GM21447 (cell line): ENCODE data around the gene MDFI.

Source experiments
- ATAC-seq: cut with Tn5 transposase; IDR thresholded peaks from one replicate; pipeline ENCODE4 v1.9.1; 2021; ENCODE audit not compliant: unreplicated experiment

MDFI gene

DNA sequence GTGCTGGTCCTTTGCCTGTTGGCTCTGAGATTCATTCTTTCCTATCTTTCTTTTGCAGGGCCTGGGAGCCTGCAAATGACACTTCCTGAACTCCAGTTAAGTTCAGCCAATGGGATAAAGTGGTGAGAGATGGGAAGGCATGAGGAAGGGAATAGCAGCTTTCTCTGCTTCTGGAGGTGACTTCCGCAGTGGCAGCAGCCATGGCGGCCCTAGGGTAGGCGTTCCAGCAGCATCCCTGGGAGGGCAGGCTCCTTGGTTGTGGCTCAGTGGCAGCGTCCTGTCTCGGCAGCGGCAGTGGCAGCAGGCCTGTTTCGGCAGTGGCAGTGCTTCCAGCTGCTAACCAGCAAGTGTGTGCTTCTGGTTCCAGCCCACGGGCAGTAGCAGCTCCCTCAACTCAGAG is 7.3 kb upstream of the MDFI start:
- ATAC-seq: no peak

DNA sequence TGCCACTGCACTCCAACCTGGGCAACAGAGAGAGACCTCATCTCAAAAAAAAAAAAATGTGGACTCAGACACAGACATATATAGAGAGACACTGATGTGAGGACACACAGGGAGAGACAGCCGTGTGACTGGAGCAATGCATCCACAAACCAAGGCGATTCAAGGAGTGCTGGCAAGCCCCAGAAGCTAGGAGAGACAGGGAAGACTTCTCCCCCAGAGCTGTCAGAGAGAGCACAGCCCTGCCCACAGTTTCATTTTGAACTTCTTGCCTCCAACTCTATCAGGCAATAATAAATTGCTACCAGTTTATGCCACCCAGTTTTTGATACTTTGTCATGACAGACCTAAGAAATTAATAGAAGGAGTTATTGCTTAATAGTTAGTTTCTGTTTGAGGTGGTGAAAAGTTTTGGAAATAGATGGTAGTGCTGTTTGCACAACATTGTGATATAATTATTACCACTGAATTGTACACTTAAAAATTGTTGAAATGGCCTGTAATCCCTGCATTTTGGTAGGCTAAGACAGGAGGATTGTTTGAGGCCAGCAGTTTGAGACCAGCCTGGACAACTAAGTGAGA is 5.1 kb upstream of the MDFI start:
- ATAC-seq: no peak

DNA sequence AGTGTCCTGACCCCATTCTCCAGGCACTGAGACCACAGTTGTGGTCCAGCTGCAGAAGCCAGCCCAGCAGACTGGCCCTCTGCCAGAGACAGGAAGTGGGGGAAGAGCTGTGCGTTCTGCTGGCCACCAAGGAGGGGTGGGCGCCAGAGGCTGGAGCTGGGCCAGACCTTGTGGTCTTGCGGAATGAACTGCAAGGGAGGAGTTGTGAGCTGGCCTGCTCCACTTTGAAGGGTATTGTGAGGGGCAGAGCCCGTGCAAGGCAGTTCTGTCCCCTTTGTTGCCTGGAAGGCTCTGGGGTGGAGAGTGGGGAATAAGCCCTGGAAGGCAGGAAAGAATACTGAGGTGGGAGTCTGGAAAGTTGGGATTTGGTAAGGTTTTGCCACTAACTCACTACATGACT is 3.6 kb upstream of the MDFI start:
- ATAC-seq: no peak

DNA sequence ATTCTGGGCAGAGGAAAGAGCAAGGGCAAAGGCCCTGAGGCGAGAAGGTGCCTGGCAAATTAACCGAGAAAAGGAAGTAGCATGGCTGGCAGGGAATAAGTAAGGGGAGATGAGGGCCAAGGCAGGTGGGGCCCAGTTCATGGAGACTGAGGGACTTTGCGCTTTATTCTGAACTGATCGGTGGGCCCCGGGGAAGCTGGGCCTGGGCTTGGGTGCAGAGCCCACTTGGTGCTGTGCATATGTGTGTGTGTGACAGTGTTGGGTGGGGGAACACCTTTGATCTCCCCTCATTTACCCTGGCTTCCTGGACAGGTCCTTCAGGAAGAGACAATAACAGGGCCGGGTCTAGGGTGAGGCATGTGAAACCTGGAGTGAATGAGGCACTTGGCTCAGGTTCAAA is 2.9 kb upstream of the MDFI start:
- ATAC-seq: no peak

DNA sequence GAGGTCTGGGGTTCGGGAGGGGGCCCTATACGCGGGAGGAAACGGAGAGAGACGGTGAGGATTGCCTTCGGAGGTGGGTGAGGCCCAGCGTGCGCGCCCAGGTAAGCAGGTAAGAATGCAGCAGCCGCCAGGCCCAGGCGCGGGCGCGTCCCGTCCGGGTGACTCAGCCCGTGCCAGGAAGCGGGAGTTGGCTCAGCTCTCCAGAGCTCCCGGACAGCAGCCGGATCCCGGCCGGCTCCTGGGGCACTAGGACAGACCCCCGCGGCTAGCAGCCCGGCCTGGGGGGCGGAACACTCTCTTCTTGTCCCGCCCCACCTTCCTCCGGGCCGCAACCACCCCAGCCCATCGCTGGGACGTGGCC is 1.5 kb upstream of the MDFI start:
- no peak for ATAC-seq

DNA sequence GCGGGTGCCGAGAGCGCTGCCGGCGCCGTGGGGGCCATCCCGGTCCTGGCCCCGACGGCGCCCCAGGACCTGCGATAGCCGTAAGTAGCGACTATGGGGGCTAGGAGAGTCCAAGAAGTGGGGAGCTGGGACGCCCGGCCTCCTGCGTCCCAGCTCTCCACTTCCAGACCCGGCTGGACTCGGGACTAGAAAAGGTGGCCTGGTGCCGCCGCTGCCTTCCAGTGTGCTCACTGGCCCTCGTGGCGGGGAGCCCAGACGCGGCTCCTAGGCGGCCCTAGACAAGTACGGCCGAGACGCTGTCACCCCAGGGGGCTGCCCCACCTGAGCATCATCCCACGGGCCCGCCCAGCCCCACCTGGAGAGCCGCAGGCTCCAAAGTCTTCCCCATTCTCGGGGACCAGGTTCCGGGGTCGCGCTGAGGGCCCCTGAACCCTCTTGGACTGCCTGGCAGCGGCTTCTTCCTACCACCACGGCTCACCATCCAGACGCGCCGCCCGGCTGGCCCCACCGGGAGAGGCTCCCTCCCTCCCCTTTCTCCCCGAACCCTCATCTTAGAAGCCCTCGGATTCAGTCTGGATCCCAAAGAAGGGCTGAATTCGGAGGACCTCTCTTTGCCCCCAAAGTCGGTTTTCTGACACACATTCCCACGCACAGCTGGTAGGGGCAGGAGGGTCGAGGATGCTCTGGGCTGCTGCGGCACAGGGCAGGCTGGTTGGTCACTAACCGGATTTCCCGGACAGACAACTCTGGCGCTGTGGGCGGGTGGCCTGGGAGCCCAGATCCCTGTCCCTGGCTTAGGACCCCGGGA is 870 bp upstream of the MDFI start:
- ATAC-seq: no peak

DNA sequence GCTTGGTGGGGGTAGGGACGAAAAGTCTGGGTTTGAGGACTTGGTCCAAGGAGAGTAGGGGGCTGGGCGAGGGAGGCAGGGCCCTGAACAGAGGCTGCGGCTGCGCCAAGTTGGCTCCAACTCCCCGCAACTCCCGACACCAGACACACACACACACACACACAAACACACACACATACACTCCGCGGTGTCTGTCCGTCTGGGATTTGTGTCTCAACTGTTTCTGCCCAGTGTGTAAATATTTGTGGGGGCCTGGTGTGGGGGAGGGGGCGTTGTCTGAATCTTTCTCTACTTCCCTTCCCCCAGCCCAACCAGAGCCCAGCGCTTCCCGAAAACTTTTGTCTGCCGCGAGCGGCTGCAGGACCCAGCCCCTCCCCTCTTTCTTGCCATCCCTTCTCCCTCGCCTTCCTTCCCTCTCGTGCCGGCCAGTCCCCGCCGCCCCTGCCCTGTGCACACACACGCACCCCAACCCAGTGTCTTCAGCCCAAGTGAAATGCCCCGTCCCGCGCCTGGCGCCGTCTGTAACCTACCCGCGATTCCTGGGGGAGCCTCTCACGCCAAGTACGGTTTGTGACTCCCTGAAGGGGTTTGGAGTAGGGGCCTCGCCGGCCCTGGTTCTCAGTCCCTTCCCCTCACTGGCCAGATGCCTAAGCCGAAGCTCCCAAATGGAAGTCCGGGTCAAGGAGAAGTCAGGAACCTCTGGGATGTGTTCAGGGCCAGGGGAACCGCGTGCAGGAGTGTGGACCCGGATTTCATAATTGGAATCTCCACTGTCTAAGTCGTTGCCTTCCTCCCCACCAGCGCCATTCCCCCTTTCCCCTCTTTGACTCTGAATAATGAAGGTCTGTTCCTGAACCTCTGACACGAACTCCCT is 904 bp downstream of the MDFI start:
- ATAC-seq: no peak

DNA sequence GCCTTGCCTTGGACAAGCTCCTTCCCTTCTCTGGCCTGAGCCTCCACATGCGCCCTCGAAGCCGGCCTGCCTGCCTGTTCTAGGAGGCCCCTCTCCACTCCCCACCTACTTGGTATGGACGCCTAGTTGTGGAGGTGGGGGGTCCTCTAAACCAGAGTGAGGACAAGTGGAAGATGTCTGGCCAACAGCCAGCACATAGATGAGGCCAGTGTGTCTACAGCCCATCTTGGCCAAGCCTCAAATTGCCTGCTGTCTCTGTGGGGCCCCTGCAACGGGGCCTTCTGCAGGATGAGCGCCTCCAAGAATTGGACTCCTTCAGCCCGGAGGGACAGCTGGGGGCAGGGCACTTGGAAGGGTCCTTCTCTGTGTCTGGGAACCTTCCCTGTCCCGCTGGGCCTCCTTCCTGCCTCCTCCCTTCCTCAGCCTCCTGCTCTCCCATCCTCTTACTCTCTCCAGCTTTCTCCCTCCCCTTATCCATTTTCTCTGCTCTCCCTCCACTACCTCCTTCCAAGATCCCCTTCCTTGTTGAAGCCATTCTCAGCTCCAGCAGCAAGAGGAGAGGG is 1.6 kb downstream of the MDFI start:
- ATAC-seq: no peak

DNA sequence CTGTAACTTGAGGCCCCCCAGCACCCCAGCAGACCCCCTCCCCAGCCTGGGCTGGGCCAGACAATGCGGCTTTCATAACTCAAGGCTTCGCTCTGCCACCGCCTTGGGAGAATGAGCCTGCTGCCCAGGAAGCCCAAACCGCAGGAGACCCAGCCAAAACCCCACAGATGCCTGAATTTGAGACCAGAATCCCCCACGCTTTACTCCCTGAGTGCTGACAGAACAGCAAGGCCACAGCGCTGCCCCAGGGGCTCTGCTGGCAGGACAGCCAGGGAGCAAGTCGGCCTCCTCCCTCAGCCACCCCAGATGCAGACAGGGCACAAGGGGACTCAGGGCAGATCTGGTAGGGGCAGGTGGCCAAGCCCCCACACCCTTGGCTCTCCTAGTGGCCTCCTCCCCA is 2.2 kb downstream of the MDFI start:
- ATAC-seq: no peak

DNA sequence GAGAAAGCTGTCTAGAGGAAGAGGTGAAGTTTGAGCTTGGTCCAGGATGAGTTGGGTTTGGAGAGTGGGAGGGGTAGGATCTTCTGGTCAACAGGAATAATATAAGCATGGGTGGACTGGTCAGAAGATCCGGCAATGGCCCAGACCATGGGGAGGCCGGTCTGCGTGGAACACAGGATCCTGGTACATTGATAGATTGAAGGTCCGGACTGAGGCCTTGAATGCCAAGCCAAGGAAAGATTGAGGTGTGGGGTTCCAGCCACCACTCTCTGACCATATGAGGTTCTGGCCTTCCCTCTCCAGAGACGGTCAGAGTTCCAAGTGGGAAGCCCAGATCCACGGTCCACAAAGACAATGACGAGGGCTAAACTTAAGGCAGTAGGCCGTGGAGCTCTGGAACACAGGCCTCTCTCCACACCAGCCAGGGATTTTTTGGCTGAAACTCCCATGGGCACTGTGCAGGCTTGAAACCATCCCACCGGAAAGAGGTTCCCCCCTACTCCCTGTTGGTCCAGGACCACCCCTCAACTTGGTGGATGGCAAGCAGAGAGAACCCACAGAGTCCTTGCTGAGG is 3.2 kb downstream of the MDFI start:
- no peak for ATAC-seq

DNA sequence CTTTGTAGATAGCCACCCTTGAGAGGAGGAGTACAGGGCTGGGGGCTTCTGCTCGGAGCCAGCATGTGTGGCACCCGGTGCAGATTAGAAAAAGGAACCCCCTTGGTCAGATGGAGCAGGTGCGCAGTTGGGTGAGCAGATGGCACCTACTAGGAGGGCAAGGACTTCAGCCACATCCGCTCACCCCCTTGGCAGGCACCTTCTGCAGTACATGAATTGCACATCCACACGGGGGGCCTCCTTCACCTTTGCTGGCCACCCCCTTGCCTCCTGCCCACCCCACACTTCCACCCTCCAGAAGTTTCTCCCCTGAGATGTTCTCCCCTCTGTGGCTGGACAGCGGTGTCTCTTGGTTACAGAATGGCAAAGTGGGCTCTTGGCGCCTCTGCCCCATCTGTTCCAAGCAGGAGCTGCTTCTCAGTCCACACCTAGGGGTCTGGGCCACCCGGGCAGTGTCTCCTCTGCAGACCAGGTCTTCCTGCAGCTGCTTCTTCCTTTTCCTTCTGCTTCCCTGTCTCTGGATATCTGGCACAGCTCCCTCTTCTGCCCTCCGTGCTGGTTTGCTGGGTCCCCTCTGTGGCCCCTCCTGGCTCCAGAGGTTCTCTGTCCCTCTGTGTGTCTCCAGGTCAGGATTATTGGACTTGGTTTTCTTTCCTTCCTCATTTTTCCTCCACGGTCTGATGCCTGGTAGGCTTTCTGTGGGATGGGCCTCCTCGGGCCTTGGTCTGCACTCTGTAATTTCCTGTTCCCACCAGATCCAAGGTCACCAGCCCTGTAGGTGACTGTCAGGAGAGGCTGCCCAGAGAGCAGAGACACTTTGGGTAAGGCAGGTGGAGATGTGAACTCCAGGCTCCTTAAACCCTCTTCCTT is 4.1 kb downstream of the MDFI start:
- ATAC-seq: no peak

DNA sequence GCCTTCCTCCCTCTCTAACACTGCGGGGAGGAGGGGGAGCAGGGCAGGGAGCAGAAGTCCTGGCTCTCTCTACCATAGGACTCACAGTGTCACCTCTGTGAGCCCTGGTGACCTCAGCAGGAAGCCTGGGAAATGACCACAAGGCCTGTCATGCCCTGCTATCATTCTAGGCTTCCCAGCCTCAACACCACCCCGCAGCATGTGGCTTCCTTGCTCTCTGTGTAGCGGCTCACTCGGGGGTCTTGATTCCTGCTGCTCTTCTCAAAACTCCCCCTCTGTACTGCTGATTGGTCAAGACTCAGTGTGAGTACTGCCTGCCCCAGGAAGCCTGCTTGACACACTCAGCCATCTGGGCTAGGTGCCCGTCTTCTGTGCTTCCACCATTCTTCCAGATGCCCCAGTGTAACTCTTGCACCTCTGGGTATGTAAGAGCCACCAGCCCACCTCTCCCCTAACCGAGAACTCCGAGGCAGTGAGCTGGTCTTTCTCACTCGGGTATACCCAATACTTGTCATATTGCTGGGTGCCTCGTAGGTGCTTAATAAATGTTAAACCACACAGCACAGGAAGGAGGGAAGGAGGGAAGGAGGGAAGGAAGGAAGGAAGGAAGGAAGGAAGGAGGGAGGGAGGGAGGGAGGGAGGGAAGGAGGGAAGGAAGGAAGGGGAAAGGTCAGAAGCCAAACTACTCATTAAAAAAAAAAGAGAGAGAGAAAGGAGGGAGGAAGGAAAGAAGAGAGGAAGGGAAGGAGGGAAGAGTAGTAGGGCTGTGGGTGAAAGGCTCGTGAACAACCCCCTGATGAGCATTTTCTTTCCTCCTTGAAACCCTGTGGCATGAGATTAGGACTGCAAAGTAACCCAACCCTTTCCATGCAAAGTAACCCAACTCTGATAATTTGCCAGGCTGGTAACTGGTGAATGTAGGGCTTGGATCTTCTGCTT is 5.0 kb downstream of the MDFI start:
- ATAC-seq: no peak

DNA sequence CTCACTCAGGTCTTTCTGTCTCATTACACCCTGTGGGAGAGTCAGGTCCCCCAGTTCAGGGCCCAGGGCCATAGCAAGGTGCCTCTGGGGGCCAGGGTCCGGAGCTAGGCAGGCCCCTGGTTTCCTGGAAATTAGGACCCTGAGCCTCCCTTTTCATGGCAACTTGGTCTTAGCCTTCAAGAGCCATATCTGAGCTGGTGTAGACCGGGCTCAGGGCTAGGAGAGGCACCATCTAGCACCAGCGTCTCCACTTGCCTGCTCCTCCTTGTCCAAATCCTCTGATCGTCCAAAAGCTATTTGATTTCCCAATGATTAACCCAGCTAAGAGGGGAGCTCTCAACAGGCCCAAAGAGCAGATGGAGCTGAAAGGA is 5.6 kb downstream of the MDFI start:
- ATAC-seq: no peak

DNA sequence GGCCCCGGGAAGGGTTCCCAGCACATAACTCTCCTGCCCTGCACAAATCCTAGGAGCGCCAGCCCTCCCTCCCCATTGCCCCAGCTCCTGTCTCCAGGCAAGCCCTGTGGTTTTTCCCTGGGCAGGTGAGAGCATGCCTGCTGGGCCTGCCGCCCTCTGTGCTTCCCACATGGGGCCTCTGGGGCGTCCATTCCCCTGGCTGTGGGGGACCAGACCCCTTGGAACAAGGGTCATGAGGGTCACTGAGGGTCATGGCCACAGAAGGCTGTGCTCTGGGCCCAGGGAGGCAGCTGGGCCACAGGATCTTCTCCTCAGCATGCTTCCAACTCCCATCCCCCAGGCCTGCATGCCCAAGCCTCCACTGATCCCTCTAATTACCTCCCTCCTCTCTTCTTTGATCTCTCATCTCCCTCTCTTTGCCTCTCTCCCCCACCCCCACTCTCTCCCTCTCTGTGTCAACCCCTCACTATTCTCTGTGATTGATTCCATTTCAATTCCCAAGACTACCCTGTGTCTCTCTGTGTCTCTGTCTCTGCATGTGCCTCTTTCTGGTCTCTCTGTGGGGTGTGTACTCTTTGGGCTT is 6.1 kb downstream of the MDFI start:
- no peak for ATAC-seq

DNA sequence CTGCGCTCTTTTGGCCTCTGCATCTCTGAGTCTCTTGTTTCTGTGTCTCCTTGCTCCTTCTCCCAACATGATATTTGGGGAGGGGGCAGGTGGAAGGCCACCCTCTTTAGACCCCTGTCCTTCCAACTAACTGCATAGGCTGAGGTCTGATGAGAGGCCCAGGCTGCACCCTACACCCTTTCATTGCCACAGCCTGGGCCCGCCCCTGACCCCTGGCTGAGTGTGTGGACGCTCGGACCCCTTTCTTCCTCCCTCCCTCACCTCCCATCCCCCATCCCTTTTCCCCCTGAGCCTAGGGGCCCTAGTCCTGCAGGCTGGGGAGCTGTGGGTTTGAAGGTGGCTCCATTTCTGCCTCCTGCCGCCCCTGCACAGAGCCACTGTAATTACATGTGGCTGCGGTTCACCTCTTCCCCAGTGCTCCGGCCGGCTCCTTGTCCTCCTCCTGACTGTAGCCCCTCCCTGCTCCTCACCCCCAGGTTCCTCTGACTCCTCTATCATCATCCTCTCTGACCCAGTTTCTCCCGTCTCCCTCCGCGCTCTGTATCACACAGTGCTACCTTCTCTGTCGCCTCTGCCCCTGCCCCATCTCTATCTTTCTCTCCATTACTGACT is 6.8 kb downstream of the MDFI start:
- no peak for ATAC-seq

DNA sequence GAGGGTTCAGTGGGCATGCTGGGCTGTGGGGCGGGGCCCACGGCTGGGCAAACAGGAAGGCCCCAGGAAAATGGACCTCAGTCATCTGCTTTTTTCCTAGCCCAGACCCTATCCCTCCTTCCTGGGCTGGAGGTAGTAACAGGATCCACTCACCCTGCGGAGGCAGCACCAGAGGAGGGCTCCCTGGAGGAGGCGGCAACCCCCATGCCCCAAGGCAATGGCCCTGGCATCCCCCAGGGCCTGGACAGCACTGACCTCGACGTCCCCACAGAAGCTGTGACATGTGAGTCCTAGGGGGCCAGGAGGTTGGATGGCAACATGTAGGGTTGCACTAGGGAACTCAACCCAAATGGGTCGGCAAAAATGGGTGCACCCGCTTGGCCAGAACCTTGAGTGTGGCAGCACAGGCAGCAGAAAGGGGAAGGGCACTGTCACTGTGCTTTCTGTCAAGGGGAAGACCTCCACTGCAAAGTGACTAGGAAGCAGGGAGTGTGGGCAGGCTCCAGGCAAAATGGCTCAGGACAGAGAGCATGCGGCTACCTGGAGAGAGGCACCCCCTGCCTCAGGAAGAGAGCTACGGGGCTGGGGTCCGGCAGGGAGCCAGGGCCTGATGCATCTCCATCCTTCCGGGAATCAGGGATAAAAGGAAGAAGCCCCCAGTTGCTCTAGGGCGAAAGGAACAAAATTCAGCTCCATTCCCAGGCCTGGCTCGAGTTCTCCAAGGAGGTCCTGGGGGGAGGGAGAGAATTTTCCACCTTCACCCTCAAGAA is 7.9 kb downstream of the MDFI start:
- no peak for ATAC-seq

DNA sequence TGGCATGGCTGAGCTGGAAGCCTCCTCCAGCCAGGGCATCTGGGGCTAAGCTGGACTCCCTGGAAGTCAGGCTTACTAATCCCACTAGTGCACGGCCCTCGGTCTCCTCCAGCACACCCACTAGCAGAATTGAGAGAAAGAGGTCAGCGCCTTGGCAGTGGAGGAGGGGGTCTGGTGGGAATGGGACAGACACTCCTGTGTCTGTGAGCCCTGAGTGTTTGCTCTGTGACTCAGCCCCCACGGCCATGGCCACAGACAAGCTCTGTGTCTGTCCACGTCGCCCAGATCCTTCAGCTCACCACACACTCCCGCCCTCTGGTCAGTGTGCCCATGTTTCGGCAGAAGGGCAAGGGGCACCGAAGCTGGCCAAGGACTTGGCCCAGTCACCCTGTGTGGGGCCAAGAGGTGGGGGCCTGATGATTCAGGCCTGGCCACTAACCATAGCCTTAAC is 8.8 kb downstream of the MDFI start:
- ATAC-seq: no peak

DNA sequence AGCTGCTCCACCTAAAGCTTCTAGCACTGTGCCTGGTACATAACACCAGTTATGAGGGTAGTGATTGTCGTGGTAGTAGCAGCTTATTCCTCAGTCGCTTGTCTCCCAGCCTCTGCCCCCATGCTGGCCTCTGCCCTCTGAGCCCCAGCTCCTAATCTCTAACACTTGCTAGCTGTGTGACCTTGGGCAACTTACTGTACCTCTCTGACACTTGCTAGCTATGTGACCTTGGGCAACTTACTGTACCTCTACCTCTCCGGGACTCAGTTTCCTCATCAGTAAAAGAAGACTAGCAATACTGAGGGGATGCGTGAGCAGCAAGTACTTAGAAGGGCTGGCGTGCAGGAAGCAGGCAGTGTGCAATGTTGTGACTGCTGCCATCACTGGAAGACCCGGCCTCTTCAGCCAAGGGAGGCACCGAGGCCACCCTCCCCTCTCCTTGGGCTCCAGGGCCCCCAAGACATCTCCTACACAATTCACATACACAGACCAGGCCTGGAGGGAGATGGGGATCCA is 9.9 kb downstream of the MDFI start:
- no peak for ATAC-seq
